Activated naive CD4-positive, alpha-beta T cell treated with anti-CD3 and anti-CD28 coated beads for 36 hours (primary cell): ENCODE results near the gene SERPINF2. TPM values are rescaled to one million over a fixed set of nuclear protein-coding genes. Genes with fewer than 3 reads are reported as not detected.
"Not testable (repeated sequence)": the region's sequence is repeated elsewhere in the genome, so short reads cannot be mapped to it uniquely, and the experiment has no call there.

ENCODE experiments used
- CTCF ChIA-PET: fragments of 350-600 bp; sonication (Branson Sonifier 250); formaldehyde crosslinking; loops from one replicate; lab custom pipeline; 2021; ENCODE audit warnings: antibody characterized with exemption; lab: Charles Lee
- DNase-seq: peaks from one replicate; pipeline ENCODE4 v3.0.0-alpha.2; 2020
- H3K27ac Mint-ChIP-seq: one replicate; pipeline ENCODE4 v1.8.0; 2021; ENCODE audit warnings: mild to moderate bottlenecking, mixed read lengths
- H3K27me3 Mint-ChIP-seq: one replicate; pipeline ENCODE4 v1.8.0; 2021; ENCODE audit warnings: low read depth, mixed read lengths
- H3K36me3 Mint-ChIP-seq: one replicate; pipeline ENCODE4 v1.8.0; 2021; ENCODE audit warnings: low read depth, mixed read lengths
- H3K4me1 Mint-ChIP-seq: one replicate; pipeline ENCODE4 v1.8.0; 2021; ENCODE audit warnings: low read depth, mixed read lengths
- H3K4me3 Mint-ChIP-seq: one replicate; pipeline ENCODE4 v1.8.0; 2021; ENCODE audit warnings: mild to moderate bottlenecking, moderate library complexity, mixed read lengths
- H3K9me3 Mint-ChIP-seq: one replicate; pipeline ENCODE4 v1.8.0; 2021; ENCODE audit warnings: mixed read lengths
- intact Hi-C: fragments of 100-400 bp; cut with micrococcal nuclease; formaldehyde crosslinking; loops from one replicate; pipeline ENCODE4 v1.15.1; 2023
- total RNA-seq, 2 experiments: library from RNA; stranded (reverse); gene quantifications; one replicate each; pipeline ENCODE4 v1.2.3, GENCODE V29; 2021

The SERPINF2 gene
- total RNA-seq, 2 experiments from 2014 or later = not detected

DNA sequence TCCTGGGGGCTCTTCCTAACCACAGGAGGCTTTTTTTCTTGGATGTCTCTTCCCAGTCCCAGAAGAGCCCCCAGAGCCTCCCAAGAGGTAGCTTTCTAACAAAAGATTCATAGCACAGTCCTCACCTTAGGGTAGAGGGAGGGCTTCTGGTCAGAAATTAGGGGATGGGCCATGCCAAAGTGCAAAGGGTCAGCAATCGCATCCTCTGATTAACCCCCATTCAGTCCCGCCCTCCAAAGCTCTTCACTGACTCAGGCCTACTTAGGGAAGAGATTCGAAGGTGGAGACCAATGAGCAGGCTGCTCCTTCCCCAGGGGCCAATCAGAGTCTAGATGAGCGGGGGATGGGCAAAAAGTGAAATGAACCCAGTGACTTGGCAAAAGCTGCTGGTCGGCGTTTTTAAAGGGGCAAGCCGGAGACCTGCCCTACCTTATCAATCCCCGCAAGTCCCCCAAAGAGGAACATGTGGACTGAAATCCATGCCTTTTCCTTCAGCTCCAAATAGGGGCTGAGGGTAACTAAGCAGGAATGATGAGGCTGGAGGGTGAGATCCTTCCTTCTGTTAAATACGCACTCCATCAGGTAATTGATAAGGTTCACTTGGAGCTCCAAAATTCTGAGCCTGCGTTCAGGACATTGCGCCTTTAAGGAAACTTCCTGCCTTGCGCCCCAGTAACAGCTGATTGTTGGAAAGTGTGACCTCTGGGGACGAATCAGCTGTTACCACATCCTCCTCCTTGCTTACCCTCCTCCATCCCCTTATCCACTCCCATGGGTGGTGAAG, 25.6 kb upstream of the SERPINF2 start:
- peak overlapping the region; percentile 97 for H3K27ac Mint-ChIP-seq
- CTCF ChIA-PET = interaction anchor here (1.0 to 1.9 kb wide), 5 partner anchors 48 to 338 kb away, joined by 4 to 9 read pairs (median 6); partner anchors contain the start of genes HIC1, RPA1 and SMYD4
- H3K36me3 Mint-ChIP-seq = no peaks in the 10 kb centered on the region
- peak overlapping the region; percentile 88 for H3K4me3 Mint-ChIP-seq
- peaks cover 22% of the 10 kb centered on the region for H3K4me1 Mint-ChIP-seq
- intact Hi-C loops = loop anchor here (1.0 to 10.0 kb wide), 12 partner anchors 33 to 684 kb away; partner anchors contain the start of genes DPH1, INPP5K, MNT and PITPNA
- DNase-seq = peak; percentile 94
- H3K27me3 Mint-ChIP-seq = peaks cover 3% of the 10 kb centered on the region
- no peaks in the 10 kb centered on the region for H3K9me3 Mint-ChIP-seq

DNA sequence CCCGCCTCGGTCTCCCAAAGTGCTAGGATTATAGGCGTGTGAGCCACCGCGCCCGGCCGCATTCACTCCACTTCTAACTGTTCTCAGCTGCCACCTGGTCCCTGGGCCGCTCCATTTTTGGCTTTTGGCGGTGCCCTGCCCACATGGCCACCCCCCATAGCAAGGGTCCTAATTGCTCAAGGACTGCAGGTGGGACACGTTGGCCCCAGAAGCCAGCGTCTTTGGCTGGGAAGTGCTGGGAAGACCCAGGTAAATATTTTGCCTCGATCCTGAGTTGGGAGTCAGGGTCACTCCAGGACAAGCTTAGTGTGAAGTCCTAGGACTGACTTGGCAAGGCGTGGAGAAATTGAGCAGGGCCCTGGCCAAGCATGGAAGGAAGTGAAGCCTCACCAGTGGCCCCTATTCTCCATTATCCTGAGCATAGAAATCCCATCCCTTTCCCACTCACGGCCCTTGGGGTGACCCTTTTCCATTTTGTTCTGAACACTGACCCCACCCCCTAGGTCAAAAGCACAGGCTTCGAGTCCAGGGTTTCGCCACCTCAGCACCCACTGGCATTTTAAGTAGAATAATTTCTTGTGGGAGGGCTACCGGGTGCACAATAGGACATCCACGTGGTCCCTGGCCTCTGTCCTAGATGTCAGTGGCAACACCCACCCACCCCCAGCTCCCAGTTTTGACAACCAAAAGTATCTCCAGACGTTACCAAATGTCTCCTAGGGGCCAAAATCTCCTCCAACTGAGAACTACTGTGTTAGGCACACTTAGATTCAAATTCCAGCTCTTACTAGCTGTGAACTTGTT, 24.1 kb upstream of the SERPINF2 start:
- H3K4me1 Mint-ChIP-seq = peaks cover 27% of the 10 kb centered on the region
- no peaks in the 10 kb centered on the region for H3K9me3 Mint-ChIP-seq
- DNase-seq = no peak
- CTCF ChIA-PET = interaction anchor here (0.7 kb wide), 1 partner anchor 41 kb away, joined by 3 read pairs; no protein-coding TSS in a partner anchor
- H3K27ac Mint-ChIP-seq = no peak overlapping the region
- peak overlapping the region; percentile 88 for H3K4me3 Mint-ChIP-seq
- H3K27me3 Mint-ChIP-seq = peaks cover 3% of the 10 kb centered on the region
- intact Hi-C loops = loop anchor here (5.0 to 10.0 kb wide), 2 partner anchors 154 to 549 kb away; partner anchors contain the start of gene PITPNA
- no peaks in the 10 kb centered on the region for H3K36me3 Mint-ChIP-seq

DNA sequence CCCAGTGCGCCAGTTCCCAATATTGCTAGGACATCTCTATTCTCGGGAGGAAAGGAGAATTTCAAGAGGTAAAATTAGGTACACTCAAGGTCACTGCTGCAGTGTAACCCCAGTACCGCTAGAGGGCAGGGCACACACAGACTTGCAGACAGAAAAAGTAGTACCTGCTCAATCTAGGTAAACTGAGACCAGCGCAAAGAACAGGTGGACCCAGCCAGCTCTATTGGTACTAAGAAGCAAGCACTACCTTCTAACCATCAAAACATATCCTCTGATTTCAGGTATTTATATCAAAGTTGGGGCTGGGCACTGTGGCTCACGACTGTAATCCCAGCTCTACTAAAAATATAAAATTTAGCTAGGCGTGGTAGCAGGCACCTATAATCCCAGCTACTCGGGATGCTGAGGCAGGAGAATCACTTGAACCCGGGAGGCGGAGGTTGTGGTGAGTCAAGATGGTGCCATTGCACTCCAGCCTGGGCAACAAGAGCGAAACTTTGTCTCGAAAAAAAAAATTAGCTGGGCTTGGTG, 21.8 kb upstream of the SERPINF2 start:
- CTCF ChIA-PET = interaction anchor here (0.6 to 3.4 kb wide), 31 partner anchors 8 to 336 kb away, joined by 3 to 25 read pairs (median 3); partner anchors contain the start of genes RTN4RL1 and SERPINF1
- peaks cover 28% of the 10 kb centered on the region for H3K4me1 Mint-ChIP-seq
- H3K9me3 Mint-ChIP-seq = no peaks in the 10 kb centered on the region
- no peak overlapping the region for H3K27ac Mint-ChIP-seq
- H3K4me3 Mint-ChIP-seq = no peak overlapping the region
- DNase-seq = peak; percentile 84
- intact Hi-C loops = loop anchor here (5.0 kb wide), 1 partner anchor 61 kb away; no protein-coding TSS in a partner anchor
- no peaks in the 10 kb centered on the region for H3K27me3 Mint-ChIP-seq
- no peaks in the 10 kb centered on the region for H3K36me3 Mint-ChIP-seq

DNA sequence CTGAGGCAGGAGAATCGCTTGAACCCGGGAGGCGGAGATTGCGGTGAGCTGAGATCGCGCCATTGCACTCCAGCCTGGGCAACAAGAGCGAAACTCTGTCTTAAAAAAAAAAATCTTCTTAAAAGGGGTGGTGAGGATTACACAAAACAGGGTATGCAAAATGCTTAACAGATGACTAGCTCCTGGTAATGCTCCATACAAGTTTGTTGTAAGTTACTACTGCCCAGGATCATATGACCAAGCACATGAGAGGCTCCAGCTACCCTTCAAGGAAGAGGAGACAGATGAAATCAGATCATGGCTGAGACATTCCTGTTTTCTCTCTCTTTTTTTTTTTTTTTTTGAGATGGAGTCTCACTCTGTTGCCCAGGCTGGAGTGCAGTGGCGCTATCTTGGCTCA, 20.6 kb upstream of the SERPINF2 start:
- intact Hi-C loops = loop anchor here (5.0 kb wide), 1 partner anchor 60 kb away; no protein-coding TSS in a partner anchor
- not testable (repeated sequence) for H3K27ac Mint-ChIP-seq, H3K9me3 Mint-ChIP-seq, H3K27me3 Mint-ChIP-seq, H3K4me3 Mint-ChIP-seq, H3K36me3 Mint-ChIP-seq, DNase-seq
- H3K4me1 Mint-ChIP-seq = peaks cover 28% of the 10 kb centered on the region
- CTCF ChIA-PET = interaction anchor here (0.6 to 3.4 kb wide), 21 partner anchors 7 to 336 kb away, joined by 3 to 25 read pairs (median 4); partner anchors contain the start of gene SERPINF1

DNA sequence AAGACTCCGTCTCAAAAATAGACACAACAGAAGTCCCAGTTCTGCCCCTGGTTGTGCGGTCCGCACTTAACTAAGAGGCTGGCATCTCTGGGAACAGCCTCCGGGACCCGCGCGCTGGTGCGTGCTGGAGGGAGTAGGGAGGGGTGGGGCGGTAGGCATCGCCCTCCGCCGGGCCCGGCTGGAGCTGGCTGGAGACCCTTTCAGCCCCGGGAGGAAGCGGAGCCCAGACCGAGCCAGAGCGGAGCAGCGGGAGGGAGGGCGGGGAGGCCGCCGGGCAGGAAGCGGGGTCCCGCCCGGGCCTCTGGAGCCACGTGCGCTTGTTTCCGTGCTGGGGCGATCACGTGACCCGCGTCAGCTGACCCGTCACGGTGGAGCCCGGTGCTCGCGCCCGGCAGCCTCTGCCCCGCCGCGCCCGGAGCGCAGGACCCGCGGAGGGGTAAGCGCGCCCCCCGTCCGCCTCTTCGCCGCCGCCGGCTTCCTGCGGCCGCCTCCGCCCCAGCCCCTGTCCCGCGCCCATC, 18.3 kb upstream of the SERPINF2 start, which contains the start of gene WDR81:
Gene WDR81 (plus strand): TSS at position 354 of the 518 bp plus-strand sequence. CDS start 256 bp downstream, outside the sequence.
- no peaks in the 10 kb centered on the region for H3K9me3 Mint-ChIP-seq
- intact Hi-C loops = loop anchor here (5.0 kb wide), 1 partner anchor 58 kb away; no protein-coding TSS in a partner anchor

DNA sequence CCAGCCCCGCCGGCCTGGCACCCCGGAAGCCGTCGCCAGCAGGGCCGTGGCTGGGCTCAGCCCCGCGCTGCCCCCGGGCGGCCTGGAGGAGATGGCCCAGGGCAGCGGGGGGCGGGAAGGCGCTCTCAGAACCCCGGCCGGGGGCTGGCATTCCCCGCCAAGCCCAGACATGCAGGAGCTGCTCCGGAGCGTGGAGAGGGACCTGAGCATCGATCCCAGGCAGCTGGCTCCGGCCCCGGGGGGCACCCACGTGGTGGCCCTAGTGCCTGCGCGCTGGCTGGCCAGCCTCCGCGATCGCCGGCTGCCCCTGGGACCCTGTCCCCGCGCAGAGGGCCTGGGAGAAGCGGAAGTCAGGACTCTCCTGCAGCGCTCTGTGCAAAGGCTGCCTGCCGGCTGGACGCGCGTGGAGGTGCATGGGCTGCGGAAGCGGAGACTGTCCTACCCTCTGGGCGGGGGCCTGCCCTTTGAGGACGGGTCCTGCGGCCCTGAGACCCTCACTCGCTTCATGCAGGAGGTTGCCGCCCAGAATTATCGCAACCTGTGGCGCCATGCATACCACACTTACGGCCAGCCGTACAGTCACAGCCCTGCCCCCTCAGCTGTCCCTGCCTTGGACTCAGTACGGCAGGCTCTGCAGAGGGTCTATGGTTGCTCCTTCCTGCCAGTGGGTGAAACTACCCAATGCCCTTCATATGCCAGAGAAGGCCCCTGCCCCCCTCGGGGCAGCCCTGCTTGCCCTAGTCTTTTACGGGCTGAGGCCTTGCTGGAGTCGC, 17.6 kb upstream of the SERPINF2 start:
- H3K36me3 Mint-ChIP-seq = no peaks in the 10 kb centered on the region
- H3K27ac Mint-ChIP-seq = no peak overlapping the region
- intact Hi-C loops = loop anchor here (5.0 kb wide), 1 partner anchor 57 kb away; no protein-coding TSS in a partner anchor
- no peaks in the 10 kb centered on the region for H3K9me3 Mint-ChIP-seq
- H3K27me3 Mint-ChIP-seq = no peaks in the 10 kb centered on the region
- H3K4me1 Mint-ChIP-seq = peaks cover 29% of the 10 kb centered on the region
- peak overlapping the region; percentile 59 for H3K4me3 Mint-ChIP-seq
- no peak for DNase-seq
- CTCF ChIA-PET = no interaction called here

More for the DNA sequence above, 18.3 kb upstream of the SERPINF2 start, which contains the start of gene WDR81:
- H3K27me3 Mint-ChIP-seq = no peaks in the 10 kb centered on the region
- peaks cover 28% of the 10 kb centered on the region for H3K4me1 Mint-ChIP-seq
- H3K4me3 Mint-ChIP-seq = peak within 1 kb of the TSS; percentile 69
- H3K27ac Mint-ChIP-seq = peak within 1 kb of the TSS; percentile 41
- H3K36me3 Mint-ChIP-seq = no peaks in the 10 kb centered on the region
- CTCF ChIA-PET = interaction anchor here (0.7 kb wide), 1 partner anchor 65 kb away, joined by 3 read pairs; no protein-coding TSS in a partner anchor
- DNase-seq = peak; percentile 91

DNA sequence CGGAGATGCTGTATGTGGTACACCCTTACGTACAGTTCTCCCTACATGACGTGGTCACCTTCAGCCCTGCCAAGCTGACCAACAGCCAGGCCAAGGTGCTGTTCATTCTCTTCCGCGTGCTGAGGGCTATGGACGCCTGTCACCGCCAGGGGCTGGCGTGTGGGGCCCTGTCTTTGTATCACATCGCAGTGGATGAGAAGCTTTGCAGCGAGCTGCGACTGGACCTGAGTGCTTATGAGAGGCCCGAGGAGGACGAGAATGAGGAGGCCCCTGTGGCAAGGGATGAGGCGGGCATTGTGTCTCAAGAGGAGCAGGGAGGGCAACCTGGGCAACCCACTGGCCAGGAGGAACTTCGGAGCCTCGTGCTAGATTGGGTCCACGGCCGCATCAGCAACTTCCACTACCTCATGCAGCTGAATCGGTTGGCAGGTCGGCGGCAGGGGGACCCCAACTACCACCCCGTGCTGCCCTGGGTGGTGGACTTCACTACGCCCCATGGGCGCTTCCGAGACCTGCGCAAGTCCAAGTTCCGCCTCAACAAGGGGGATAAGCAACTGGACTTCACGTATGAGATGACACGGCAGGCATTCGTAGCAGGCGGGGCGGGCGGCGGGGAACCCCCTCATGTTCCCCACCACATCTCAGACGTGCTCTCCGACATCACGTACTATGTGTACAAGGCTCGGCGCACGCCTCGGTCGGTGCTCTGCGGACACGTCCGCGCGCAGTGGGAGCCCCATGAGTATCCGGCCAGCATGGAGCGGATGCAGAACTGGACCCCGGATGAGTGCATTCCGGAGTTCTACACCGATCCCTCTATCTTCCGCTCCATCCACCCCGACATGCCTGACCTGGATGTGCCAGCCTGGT, 16.8 kb upstream of the SERPINF2 start:
- Mint-ChIP-seq H3K9me3 (no peaks in the 10 kb centered on the region), H3K4me3 (peak overlapping the region; percentile 59), H3K27ac (no peak overlapping the region), H3K4me1 (peaks cover 26% of the 10 kb centered on the region), H3K27me3 (no peaks in the 10 kb centered on the region), H3K36me3 (no peaks in the 10 kb centered on the region)
- intact Hi-C loops = no loop called here
- CTCF ChIA-PET = no interaction called here
- DNase-seq = no peak

DNA sequence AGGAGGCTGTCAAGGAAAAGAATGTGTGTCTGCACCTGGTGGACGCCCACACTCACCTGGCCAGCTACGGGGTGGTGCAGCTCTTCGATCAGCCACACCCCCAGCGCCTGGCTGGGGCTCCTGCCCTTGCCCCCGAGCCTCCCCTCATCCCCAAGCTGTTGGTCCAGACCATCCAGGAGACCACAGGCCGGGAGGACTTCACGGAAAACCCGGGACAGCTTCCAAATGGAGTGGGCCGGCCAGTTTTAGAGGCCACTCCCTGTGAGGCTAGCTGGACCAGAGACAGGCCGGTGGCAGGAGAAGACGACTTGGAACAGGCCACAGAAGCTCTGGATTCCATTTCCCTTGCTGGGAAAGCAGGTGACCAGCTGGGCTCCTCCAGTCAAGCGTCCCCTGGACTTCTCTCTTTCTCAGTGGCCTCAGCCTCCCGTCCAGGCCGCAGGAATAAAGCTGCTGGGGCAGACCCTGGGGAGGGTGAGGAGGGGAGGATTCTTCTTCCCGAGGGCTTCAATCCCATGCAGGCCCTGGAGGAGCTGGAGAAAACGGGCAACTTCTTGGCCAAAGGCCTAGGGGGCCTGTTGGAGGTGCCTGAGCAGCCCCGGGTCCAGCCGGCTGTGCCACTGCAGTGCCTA, 15.9 kb upstream of the SERPINF2 start:
- no peaks in the 10 kb centered on the region for H3K27me3 Mint-ChIP-seq
- no peaks in the 10 kb centered on the region for H3K36me3 Mint-ChIP-seq
- CTCF ChIA-PET = interaction anchor here (1.0 kb wide), 1 partner anchor 160 kb away, joined by 4 read pairs; no protein-coding TSS in a partner anchor
- H3K4me3 Mint-ChIP-seq = no peak overlapping the region
- H3K4me1 Mint-ChIP-seq = peaks cover 25% of the 10 kb centered on the region
- H3K27ac Mint-ChIP-seq = no peak overlapping the region
- no peaks in the 10 kb centered on the region for H3K9me3 Mint-ChIP-seq
- no peak for DNase-seq
- intact Hi-C loops = no loop called here

DNA sequence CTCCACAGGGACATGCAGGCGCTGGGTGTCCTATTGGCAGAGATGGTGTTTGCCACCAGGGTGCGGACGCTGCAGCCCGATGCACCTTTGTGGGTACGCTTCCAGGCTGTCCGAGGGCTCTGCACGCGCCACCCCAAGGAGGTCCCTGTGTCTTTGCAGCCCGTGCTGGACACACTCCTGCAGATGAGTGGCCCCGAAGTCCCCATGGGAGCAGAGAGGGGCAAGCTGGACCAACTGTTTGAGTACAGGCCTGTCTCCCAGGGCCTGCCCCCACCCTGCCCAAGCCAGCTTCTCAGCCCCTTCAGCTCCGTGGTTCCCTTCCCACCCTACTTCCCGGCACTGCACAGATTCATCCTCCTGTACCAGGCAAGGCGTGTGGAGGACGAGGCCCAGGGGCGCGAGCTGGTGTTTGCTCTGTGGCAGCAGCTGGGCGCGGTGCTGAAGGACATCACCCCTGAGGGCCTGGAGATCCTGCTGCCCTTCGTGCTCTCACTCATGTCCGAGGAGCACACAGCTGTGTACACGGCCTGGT, 15.3 kb upstream of the SERPINF2 start:
- H3K4me3 Mint-ChIP-seq = no peak overlapping the region
- no peaks in the 10 kb centered on the region for H3K9me3 Mint-ChIP-seq
- no peak overlapping the region for H3K27ac Mint-ChIP-seq
- no peaks in the 10 kb centered on the region for H3K27me3 Mint-ChIP-seq
- intact Hi-C loops = no loop called here
- CTCF ChIA-PET = interaction anchor here (1.0 kb wide), 1 partner anchor 160 kb away, joined by 4 read pairs; no protein-coding TSS in a partner anchor
- no peak for DNase-seq
- no peaks in the 10 kb centered on the region for H3K36me3 Mint-ChIP-seq
- peaks cover 25% of the 10 kb centered on the region for H3K4me1 Mint-ChIP-seq
